ENCODE results near the gene RYR3.

RYR3 gene

DNA sequence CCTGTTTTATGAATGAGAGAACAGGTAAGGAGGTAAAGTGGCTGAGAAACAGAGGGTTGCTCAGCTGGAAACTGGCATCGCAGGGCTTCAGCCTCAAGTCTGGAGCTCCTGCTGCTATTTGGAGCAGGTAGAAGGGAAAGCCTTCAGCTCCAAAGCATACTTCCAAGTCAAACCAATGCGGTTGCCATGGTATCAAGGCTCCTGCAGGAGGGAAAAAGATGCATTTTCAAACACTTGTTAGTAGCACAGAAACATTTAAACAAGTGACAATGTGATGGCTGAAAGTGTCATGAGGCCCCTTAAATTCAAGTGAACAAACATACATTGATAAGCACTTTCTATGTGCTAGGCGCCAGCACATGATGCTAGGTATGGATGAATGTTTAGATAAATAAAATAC, 60.4 kb downstream of the RYR3 start:
- no peak overlapping the region for H3K4me3 ChIP-seq
- intact Hi-C loops (cut with DNase I; ENCODE audit: low total_unique reads): no loop called here
- no peaks in the 10 kb centered on the region for H3K4me1 ChIP-seq
- TF ChIP-seq, protein P1, sequence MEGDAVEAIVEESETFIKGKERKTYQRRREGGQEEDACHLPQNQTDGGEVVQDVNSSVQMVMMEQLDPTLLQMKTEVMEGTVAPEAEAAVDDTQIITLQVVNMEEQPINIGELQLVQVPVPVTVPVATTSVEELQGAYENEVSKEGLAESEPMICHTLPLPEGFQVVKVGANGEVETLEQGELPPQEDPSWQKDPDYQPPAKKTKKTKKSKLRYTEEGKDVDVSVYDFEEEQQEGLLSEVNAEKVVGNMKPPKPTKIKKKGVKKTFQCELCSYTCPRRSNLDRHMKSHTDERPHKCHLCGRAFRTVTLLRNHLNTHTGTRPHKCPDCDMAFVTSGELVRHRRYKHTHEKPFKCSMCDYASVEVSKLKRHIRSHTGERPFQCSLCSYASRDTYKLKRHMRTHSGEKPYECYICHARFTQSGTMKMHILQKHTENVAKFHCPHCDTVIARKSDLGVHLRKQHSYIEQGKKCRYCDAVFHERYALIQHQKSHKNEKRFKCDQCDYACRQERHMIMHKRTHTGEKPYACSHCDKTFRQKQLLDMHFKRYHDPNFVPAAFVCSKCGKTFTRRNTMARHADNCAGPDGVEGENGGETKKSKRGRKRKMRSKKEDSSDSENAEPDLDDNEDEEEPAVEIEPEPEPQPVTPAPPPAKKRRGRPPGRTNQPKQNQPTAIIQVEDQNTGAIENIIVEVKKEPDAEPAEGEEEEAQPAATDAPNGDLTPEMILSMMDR (IDR thresholded peaks at IDR 0.05): no peak
- no peak for DNase-seq
- H3K27me3 ChIP-seq: no peaks in the 10 kb centered on the region
- no peak overlapping the region for H3K27ac ChIP-seq
- no peaks in the 10 kb centered on the region for H3K36me3 ChIP-seq
- H3K9me3 ChIP-seq: no peaks in the 10 kb centered on the region

DNA sequence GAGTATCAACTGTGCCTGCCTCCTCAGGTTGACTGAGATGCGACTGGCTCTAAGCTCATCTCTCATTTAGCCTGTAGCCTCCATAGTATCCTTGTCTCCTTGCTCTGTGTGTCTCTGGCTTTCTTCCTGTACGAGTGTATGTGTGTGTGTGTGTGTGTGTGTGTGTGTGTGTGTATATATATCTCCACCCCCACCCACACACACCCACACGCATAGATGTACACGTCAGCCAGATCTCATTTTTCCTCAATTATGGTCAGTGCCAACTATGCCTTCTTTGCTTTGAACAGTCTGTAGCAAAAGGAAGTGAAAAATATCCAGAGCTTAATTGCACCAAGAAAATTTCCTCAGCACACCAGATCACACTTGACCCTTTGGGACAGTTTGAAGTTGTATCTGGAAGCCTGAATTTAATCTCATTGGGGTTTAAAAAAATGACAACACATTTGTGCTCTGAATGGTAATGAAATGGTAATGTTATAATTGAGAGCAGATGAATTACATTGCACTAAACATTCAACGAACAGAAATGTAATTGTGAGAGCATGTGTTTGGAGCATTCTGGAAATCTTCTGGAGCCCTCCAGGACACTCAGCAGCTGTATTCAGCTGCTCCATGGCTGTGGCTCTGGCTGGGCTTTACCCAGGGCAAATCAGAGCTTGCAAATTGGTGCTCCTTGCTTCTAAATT, 63.6 kb downstream of the RYR3 start:
- no peak overlapping the region for H3K4me3 ChIP-seq
- H3K27ac ChIP-seq: no peak overlapping the region
- H3K27me3 ChIP-seq: no peaks in the 10 kb centered on the region
- no peaks in the 10 kb centered on the region for H3K9me3 ChIP-seq
- H3K4me1 ChIP-seq: no peaks in the 10 kb centered on the region
- no peak for DNase-seq
- no peaks in the 10 kb centered on the region for H3K36me3 ChIP-seq
- TF ChIP-seq, protein P1 (IDR thresholded peaks at IDR 0.05): no peak
- intact Hi-C loops (cut with DNase I; ENCODE audit: low total_unique reads): no loop called here

DNA sequence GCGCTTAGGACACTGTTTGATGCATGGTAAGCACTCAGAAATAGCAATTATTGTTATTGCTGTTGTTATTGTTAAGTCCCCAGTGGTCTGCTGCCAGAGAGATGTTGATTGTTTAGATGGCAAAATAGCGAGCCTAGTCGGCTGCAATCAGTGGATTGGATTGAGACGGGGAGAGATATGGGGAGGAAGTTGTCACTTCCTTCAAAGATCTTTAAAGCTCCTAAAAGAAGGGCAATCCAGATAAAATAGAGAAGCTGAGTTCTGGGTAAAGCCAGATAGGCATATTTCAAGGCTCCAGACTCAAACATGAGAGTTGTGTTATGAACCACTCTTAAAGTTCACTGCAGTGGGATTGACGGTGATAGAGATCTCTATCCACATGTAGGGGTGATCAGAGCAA, 64.5 kb downstream of the RYR3 start:
- Histone ChIP-seq H3K36me3 (no peaks in the 10 kb centered on the region), H3K9me3 (no peaks in the 10 kb centered on the region), H3K27me3 (no peaks in the 10 kb centered on the region), H3K27ac (no peak overlapping the region), H3K4me3 (no peak overlapping the region), H3K4me1 (no peaks in the 10 kb centered on the region)
- intact Hi-C loops (cut with DNase I; ENCODE audit: low total_unique reads): no loop called here
- no peak for DNase-seq
- TF ChIP-seq, protein P1 (IDR thresholded peaks at IDR 0.05): no peak

DNA sequence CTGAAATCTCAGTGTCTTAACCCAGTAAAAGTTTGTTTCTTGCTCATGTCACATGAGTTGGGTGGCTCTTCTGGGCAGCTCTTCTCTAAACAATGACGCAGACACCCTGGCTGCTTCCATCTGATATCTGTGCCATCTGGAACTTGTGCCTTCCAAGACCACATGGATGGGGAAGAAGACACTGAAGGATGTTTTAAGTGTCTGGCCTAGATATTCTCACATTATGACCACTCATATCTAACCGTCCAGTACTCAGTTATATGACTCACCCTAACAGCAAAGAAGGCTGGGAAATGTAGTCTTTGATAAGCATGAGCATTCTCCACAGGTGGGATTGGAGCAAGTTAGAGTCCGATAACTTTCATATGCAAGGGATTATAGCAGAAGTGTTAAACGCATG, 66.4 kb downstream of the RYR3 start:
- Histone ChIP-seq H3K27me3 (no peaks in the 10 kb centered on the region), H3K27ac (no peak overlapping the region), H3K9me3 (no peaks in the 10 kb centered on the region), H3K4me3 (no peak overlapping the region), H3K36me3 (no peaks in the 10 kb centered on the region), H3K4me1 (no peaks in the 10 kb centered on the region)
- no peak for DNase-seq
- intact Hi-C loops (cut with DNase I; ENCODE audit: low total_unique reads): no loop called here
- TF ChIP-seq, protein P1 (IDR thresholded peaks at IDR 0.05): no peak

DNA sequence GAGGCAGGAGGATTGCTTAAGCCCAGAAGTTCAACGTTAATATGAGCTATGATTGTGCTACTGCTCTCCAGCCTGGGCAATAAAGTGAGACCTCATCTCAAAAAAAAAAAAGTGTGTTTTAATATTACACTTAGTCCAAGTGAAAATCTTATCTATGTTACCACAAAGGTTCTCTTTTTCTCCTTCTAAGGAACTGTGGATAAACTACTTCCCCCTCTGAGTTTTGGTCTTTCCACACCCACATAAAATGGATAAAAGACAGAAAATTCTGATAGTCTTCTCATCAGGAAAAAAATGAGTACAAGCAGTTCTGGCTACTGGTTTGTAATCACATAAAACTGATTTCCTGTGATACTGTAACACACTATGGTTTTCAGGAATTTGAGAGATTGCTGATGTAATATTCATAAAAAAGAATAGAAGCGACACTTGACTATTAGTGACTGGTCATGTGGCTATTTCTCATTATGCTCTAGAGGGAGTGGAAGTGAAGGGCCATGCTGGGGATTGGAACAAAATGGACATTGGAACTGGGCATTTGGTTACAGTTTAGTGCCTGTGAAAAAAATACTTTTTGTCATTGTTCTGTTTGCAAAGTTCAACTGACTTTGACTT, 68.2 kb downstream of the RYR3 start:
- no peak overlapping the region for H3K4me3 ChIP-seq
- H3K9me3 ChIP-seq: no peaks in the 10 kb centered on the region
- intact Hi-C loops (cut with DNase I; ENCODE audit: low total_unique reads): no loop called here
- TF ChIP-seq, protein P1 (IDR thresholded peaks at IDR 0.05): no peak
- DNase-seq: no peak
- H3K27me3 ChIP-seq: no peaks in the 10 kb centered on the region
- no peaks in the 10 kb centered on the region for H3K36me3 ChIP-seq
- H3K4me1 ChIP-seq: no peaks in the 10 kb centered on the region
- no peak overlapping the region for H3K27ac ChIP-seq

All from tibial artery (tissue), 4 donors.